ENCODE data around the gene FBXO34.

FBXO34 gene

GRCh38 chr14:55248411-55248810 lies 22.8 kb upstream of the FBXO34 start:
- H3K4me3 ChIP-seq (ENCODE audit: low read depth, low read length) = no peak overlapping the region
- in situ Hi-C loops (cut with HindIII; ENCODE audit: low sequenced_read_pairs) = no loop called here
- TF ChIP-seq, protein P1, sequence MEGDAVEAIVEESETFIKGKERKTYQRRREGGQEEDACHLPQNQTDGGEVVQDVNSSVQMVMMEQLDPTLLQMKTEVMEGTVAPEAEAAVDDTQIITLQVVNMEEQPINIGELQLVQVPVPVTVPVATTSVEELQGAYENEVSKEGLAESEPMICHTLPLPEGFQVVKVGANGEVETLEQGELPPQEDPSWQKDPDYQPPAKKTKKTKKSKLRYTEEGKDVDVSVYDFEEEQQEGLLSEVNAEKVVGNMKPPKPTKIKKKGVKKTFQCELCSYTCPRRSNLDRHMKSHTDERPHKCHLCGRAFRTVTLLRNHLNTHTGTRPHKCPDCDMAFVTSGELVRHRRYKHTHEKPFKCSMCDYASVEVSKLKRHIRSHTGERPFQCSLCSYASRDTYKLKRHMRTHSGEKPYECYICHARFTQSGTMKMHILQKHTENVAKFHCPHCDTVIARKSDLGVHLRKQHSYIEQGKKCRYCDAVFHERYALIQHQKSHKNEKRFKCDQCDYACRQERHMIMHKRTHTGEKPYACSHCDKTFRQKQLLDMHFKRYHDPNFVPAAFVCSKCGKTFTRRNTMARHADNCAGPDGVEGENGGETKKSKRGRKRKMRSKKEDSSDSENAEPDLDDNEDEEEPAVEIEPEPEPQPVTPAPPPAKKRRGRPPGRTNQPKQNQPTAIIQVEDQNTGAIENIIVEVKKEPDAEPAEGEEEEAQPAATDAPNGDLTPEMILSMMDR (IDR thresholded peaks at IDR 0.05; ENCODE audit: low read depth, low read length, missing control alignments) = no peak
- no peak for DNase-seq (ENCODE audit: low read depth)

DNA sequence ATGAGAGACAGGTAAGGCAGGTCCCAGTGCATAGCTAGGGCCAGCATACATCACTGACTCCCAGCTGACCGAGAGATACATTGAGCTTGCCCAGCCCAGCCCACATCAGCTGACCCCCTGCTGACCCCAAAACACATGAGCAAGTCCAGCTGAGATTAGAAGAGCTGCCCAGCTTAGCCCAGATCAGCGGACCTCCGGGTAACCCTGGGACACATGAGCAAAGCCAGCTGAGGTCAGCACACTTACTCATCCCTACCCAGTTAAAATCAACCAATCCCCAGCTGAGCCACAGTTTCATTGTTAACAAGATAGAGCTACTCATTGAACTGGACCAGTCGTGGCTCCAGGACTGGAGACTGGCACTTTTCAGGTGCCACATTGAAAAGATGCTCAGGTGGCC lies 21.8 kb upstream of the FBXO34 start:
- no peak overlapping the region for H3K4me3 ChIP-seq (ENCODE audit: low read depth, low read length)
- no peak for DNase-seq (ENCODE audit: low read depth)
- in situ Hi-C loops (cut with HindIII; ENCODE audit: low sequenced_read_pairs) = no loop called here
- TF ChIP-seq, protein P1 (IDR thresholded peaks at IDR 0.05; ENCODE audit: low read depth, low read length, missing control alignments) = no peak

DNA sequence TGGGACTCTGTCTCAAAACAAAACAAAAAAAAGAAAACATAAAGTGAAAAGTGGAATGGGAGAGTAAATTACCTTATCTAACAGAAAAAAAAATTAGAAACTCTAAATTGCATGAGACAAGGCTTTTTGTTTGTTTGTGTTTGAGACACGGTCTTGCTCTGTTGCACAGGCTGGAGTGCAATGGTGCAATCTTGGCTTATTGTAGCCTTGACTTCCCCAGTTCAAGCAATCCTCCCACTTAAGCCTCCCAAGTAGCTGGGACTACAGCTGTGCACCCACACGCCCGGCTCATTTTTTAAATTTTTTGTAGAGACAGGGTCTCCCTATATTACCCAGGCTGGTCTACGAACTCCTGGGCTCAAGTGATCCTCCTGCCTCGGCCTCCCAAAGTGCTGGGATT lies 17.9 kb upstream of the FBXO34 start:
- in situ Hi-C loops (cut with HindIII; ENCODE audit: low sequenced_read_pairs) = no loop called here
- TF ChIP-seq, protein P1 (IDR thresholded peaks at IDR 0.05; ENCODE audit: low read depth, low read length, missing control alignments) = no peak
- no peak for DNase-seq (ENCODE audit: low read depth)
- H3K4me3 ChIP-seq (ENCODE audit: low read depth, low read length) = no peak overlapping the region

GRCh38 chr14:55254581-55254980 lies 16.6 kb upstream of the FBXO34 start:
- TF ChIP-seq, protein P1 (IDR thresholded peaks at IDR 0.05; ENCODE audit: low read depth, low read length, missing control alignments) = no peak
- in situ Hi-C loops (cut with HindIII; ENCODE audit: low sequenced_read_pairs) = no loop called here
- no peak overlapping the region for H3K4me3 ChIP-seq (ENCODE audit: low read depth, low read length)
- no peak for DNase-seq (ENCODE audit: low read depth)

DNA sequence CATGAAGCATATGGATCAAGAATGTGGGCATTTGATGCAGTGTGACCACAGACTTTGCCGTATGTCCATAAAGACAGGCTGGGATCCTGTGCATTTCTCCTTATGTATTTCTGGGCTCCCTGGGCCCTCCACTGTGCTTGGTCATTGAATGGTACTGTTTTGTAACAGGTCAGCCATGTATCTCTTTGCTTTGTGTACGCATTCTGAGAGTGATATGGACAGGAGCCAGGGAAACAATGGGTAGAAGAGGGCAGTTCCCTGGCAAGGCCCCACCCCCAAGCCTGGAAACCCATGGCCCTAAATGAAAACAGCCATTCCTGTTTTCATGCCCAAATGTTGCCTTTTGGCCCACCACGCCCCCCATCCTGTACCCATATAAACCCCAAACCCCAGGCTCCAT lies 15.2 kb upstream of the FBXO34 start:
- TF ChIP-seq, protein P1 (IDR thresholded peaks at IDR 0.05; ENCODE audit: low read depth, low read length, missing control alignments) = no peak
- in situ Hi-C loops (cut with HindIII; ENCODE audit: low sequenced_read_pairs) = no loop called here
- no peak overlapping the region for H3K4me3 ChIP-seq (ENCODE audit: low read depth, low read length)
- no peak for DNase-seq (ENCODE audit: low read depth)

- no peak for DNase-seq (ENCODE audit: low read depth)
- H3K4me3 ChIP-seq (ENCODE audit: low read depth, low read length) = no peak overlapping the region
- TF ChIP-seq, protein P1 (IDR thresholded peaks at IDR 0.05; ENCODE audit: low read depth, low read length, missing control alignments) = no peak
- in situ Hi-C loops (cut with HindIII; ENCODE audit: low sequenced_read_pairs) = no loop called here
Measured at GRCh38 chr14:55256586-55256985, 14.6 kb upstream of the FBXO34 start.

- DNase-seq (ENCODE audit: low read depth) = no peak
- in situ Hi-C loops (cut with HindIII; ENCODE audit: low sequenced_read_pairs) = no loop called here
- H3K4me3 ChIP-seq (ENCODE audit: low read depth, low read length) = no peak overlapping the region
- TF ChIP-seq, protein P1 (IDR thresholded peaks at IDR 0.05; ENCODE audit: low read depth, low read length, missing control alignments) = no peak
Measured at GRCh38 chr14:55265197-55265596, 6.0 kb upstream of the FBXO34 start.

Measured in astrocyte of the cerebellum (primary cell).